Stomach (tissue), 4 donors: Measurements from ENCODE around the gene SPATA32.

ENCODE experiments used
- CTCF ChIP-seq, 7 experiments: fragments of 450-650 bp in 4 of 7; fragments of 200-600 bp in 3 of 7; sonication (generic) in 3 of 7; IDR thresholded peaks; one replicate each; pipeline ENCODE4 v1.5.1; 2016 to 2019; ENCODE audit warnings: antibody characterized with exemption in 7 of 7, control low read depth in 2 of 7, mild to moderate bottlenecking in 1 of 7
- EP300 ChIP-seq: sonication (generic); formaldehyde crosslinking; IDR thresholded peaks from one replicate; pipeline ENCODE4 v1.6.1; 2017; ENCODE audit warnings: antibody characterized with exemption
- POLR2A ChIP-seq, 4 donors: fragments of 450-650 bp; IDR thresholded peaks; one replicate each; pipeline ENCODE4 v1.6.1; 2016; ENCODE audit warnings: antibody characterized with exemption in 4 of 4, control low read depth in 2 of 4, mild to moderate bottlenecking in 1 of 4, moderate library complexity in 1 of 4
- POLR2AphosphoS5 ChIP-seq, 3 donors: sonication (generic); formaldehyde crosslinking; IDR thresholded peaks; one replicate each; pipeline ENCODE4 v1.6.1; 2016; ENCODE audit warnings: antibody characterized with exemption in 3 of 3

GRCh38 chr17:45227101-45227925 is 34.6 kb downstream of the SPATA32 start:
- no peak for TF ChIP-seq CTCF (IDR thresholded peaks at IDR 0.05)
- no peak for TF ChIP-seq POLR2A (IDR thresholded peaks at IDR 0.05)
- TF ChIP-seq POLR2AphosphoS5 (IDR thresholded peaks at IDR 0.05): no peak
- TF ChIP-seq EP300: no peak
